AG10803 (cell line): ENCODE data around the gene CYB5D1.

Source experiments
- DNase-seq: peaks from one replicate; pipeline ENCODE4 v3.0.0; 2010; ENCODE audit warnings: low read depth
- H3K4me3 ChIP-seq: 2 replicates; pipeline ENCODE4 v1.5.1; 2011; ENCODE audit warnings: mild to moderate bottlenecking, low read length, control low read depth
- TF ChIP-seq, protein P1 (sequence below): conservative IDR thresholded peaks from 2 replicates; pipeline ENCODE4 v1.5.1; 2011; ENCODE audit warnings: mild to moderate bottlenecking, low read length, control low read depth, inconsistent platforms

The CYB5D1 gene

DNA sequence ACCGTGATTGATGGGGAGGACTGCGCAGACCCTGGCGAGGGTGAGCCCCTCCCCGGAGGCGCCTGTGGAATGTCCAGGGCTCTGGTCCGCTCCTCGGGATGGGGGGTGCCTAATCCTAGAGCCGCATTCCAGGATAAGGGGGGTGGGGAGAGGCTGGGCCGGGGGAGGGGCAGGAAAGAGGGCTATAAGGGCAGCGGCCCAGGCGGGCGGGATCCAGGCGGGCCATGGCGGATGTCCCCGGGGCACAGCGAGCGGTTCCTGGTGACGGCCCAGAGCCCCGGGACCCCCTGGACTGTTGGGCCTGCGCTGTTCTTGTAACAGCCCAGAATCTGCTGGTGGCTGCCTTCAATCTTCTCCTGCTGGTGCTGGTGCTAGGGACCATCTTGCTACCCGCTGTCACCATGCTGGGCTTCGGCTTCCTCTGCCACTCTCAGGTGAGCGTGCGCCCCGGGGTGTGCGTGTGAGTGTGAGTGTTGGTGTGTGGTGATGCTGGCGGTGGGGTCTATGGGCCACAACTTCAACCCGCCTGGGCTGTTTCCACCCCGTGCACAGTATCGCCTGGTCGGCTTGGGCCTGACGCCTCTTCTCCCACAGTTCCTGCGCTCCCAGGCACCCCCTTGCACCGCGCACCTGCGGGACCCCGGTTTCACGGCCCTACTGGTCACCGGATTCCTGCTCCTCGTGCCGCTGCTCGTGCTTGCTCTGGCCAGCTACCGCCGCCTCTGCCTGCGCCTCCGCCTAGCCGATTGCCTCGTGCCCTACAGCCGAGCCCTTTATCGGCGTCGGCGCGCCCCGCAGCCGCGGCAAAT lies 2.7 kb upstream of the CYB5D1 start, which contains the start of gene TMEM88:
Gene TMEM88, plus strand, starts transcription at position 216 of the 809 bp plus-strand sequence. Its CDS starts 9 bp downstream, at position 225.
- peak within 1 kb of the TSS; percentile 91 for H3K4me3 ChIP-seq

GRCh38 chr17:7855660-7856010 lies 2.2 kb upstream of the CYB5D1 start:
- H3K4me3 ChIP-seq, result peak overlapping the region; percentile 91
- DNase-seq, result no peak
- TF ChIP-seq, protein P1, sequence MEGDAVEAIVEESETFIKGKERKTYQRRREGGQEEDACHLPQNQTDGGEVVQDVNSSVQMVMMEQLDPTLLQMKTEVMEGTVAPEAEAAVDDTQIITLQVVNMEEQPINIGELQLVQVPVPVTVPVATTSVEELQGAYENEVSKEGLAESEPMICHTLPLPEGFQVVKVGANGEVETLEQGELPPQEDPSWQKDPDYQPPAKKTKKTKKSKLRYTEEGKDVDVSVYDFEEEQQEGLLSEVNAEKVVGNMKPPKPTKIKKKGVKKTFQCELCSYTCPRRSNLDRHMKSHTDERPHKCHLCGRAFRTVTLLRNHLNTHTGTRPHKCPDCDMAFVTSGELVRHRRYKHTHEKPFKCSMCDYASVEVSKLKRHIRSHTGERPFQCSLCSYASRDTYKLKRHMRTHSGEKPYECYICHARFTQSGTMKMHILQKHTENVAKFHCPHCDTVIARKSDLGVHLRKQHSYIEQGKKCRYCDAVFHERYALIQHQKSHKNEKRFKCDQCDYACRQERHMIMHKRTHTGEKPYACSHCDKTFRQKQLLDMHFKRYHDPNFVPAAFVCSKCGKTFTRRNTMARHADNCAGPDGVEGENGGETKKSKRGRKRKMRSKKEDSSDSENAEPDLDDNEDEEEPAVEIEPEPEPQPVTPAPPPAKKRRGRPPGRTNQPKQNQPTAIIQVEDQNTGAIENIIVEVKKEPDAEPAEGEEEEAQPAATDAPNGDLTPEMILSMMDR, result no peak

More for the DNA sequence above, 2.7 kb upstream of the CYB5D1 start, which contains the start of gene TMEM88:
- no peak for DNase-seq
- TF ChIP-seq, protein P1, result no peak

- TF ChIP-seq, protein P1, result no peak
- peak; percentile 20 for DNase-seq
- peak overlapping the region; percentile 91 for H3K4me3 ChIP-seq
These were observed 1.6 kb upstream of the CYB5D1 start for GRCh38 chr17:7856011-7856810.

GRCh38 chr17:7856811-7857712 lies 741 bp upstream of the CYB5D1 start, which contains the start of gene NAA38:
Gene NAA38 (minus strand): TSS chr17:7857559. CDS start chr17:7857463, 96 bp downstream.
- TF ChIP-seq, protein P1, result peak; percentile 43
- peak within 1 kb of the TSS; percentile 91 for H3K4me3 ChIP-seq
- DNase-seq, result peak; percentile 100

DNA sequence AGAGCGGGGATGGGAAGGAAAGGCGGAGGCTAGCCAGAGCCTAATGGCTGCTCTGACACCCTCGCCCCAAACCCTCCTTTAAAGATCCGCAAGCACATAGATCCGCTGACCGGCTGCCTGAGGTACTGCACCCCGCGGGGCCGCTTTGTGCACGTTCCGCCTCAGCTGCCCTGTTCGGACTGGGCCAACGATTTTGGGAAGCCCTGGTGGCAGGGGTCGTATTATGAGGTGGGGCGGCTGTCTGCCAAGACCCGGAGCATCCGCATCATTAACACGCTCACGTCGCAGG lies 663 bp downstream of the CYB5D1 start:
- TF ChIP-seq, protein P1, result peak; percentile 56
- peak overlapping the region; percentile 91 for H3K4me3 ChIP-seq
- peak; percentile 58 for DNase-seq

DNA sequence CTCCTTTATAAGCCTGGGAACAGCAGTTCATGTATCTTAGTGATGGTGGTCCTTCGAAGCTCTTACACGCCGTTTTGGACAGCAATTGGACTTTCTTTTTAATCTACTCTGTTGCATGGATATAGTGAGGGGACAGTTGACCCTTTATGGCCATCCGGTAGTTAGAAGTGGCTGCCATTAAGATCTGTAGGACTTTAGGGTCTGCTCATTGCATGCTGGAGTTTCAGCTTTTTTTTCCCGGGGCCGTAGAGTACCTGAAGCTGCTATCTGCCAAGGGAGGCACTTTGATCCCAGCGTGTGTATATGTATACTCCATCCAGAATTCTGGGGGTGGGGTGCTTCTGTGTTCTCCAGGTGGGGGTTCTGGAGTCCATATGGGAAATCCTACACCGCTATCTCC lies 1.2 kb downstream of the CYB5D1 start:
- peak overlapping the region; percentile 91 for H3K4me3 ChIP-seq
- DNase-seq, result no peak
- TF ChIP-seq, protein P1, result no peak
